NCI-H526 treated with DMSO at 0.1 percent for 48 hours (cell line): ENCODE measurements around the gene TMPRSS6.

Experiments
- DNase-seq: peaks from one replicate; lab custom pipeline; 2025; lab: John Stamatoyannopoulos, UW

TMPRSS6 gene

GRCh38 chr22:37140686-37141323 lies 31.3 kb upstream of the TMPRSS6 start:
- no peak for DNase-seq

GRCh38 chr22:37139762-37140161 lies 30.2 kb upstream of the TMPRSS6 start:
- no peak for DNase-seq

DNA sequence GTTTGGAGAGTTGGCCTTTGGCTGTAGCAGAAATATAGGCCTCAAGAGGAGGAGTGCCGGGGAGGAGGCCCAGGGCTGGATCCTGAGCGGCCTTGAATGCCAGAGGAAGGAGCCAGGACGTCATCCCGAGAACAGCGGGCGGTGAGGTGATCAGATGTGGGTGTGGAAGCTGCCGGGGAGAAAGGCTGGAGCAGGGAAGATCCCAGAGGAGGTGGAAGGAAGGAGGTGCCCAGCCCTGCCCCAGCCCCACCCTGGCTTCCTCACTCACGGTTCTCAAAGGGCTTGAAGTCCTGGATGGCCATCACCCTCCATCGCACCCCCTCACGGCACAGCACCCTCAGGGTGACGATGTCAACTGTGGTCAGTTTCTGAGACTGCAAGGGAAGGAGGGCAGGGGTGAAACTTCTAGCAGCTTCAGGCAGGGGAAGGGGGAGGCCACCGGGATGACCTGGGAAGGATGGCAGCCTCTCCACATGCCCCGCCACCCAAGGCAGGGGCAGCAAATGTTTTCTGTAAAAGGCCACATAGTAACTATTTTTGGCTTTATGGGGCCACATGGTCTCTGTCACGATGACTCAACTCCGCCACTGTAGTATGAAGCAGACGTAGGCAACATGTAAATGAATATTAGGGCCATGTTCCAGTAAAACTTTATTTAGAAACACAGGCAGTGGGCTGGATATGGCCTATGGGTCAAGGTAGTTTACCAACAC lies 29.5 kb upstream of the TMPRSS6 start:
- no peak for DNase-seq

DNA sequence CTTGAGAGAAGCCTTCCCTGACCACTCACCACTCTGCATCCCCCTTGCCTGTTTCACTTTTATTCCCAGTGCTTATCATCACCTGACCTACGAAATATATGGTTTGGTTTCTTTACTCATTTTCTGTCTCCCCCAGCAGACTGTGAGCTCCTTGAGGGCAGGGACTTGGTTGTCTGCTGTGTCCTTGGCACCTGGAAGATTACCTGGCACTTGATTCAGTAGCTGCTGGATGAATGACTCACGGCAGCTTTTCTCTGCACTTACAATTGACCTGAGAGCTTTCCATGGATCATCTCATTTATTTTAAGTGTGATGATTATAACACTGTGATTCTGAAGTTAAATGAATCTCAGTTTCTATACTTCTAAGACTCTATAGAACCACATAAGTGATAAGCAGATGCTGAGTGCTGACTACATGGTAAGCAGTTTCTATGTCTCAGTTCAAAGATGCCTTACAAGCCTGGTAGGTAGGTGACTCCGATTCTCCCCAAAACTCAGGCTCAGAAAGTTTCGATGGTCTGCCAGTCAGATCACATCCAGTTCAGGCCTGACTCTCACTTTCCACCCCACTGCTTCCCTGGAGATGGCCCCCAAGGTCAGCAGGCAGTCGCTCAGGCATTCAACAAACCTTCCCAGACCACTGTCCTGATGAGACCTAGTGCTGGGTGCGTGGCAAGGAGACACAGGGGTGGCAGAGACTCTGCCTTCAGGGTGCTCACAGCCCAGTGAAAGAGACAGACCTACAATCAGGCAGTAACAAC lies 28.6 kb upstream of the TMPRSS6 start:
- no peak for DNase-seq

- no peak for DNase-seq
Measured at GRCh38 chr22:37137131-37137530, 27.6 kb upstream of the TMPRSS6 start.

DNA sequence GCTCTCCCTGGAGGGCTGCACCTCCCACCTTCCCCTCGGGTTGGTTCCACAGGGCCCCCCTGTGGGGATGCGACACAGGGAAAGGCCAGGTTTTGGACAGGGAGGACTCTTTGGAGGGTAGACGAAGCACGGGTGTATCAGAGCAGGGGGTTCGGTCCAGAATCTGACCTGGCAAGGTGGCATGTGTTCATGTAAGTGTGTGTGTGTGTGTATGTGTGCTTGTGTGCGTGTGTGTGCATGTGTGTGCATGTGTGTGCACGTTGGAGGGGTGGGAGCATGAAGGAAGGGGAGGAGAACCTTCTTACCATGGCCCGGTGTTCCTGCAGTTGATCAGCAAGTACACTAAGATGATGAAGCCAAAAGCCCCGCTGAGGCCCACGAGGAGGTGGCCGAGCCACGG lies 25.5 kb upstream of the TMPRSS6 start:
- no peak for DNase-seq

GRCh38 chr22:37133304-37134018 lies 23.9 kb upstream of the TMPRSS6 start:
- no peak for DNase-seq

DNA sequence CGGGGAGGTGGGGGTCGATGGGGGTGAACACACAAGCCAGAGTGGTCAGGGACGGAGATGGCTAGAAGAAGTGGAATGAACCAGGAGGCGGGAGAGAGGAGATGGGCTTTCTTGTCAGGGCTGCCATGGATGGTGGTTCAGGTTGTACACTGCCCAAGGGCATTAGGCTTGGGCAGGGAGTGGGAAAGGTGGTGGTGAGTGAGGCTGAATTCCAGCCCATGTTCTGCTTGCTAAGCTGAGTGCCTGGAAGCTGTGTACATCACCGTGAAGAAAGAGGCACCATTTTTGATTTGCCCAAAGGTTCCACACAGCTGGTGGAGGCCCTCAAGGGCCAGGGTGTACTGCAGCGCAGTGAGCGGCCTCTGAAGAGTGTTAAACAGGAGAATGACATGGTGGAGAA lies 23.3 kb upstream of the TMPRSS6 start:
- DNase-seq, result no peak

GRCh38 chr22:37129866-37130441 lies 20.4 kb upstream of the TMPRSS6 start:
- DNase-seq, result no peak

- no peak for DNase-seq
Measured at GRCh38 chr22:37128555-37129281, 19.2 kb upstream of the TMPRSS6 start.

DNA sequence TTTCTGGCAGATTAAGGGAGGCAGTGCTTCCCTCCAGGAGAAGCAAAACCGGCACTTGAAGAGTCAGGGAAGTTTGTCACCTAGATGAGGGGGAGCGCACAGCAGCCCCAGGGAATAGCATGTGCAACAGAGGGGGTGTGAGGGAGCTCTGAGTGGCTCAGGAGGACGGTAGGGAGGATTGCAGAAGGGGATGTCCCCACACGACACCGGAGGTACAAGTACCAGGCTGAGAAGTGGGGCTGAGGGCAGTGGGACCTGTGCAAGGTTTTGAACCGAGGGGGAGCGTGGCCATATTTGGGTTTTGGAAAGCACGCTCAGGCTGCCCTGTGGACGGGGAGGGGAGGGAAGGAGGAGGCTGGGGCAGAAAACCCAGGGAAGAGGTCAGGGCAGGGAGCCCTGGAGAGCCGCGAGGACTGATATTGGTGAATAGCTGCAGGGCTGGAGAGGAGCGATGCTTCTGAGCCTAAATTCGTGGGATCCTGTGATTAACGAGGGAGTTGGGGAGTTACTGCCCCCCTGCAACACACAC lies 17.9 kb upstream of the TMPRSS6 start:
- no peak for DNase-seq

GRCh38 chr22:37126882-37127281 lies 17.4 kb upstream of the TMPRSS6 start:
- no peak for DNase-seq

DNA sequence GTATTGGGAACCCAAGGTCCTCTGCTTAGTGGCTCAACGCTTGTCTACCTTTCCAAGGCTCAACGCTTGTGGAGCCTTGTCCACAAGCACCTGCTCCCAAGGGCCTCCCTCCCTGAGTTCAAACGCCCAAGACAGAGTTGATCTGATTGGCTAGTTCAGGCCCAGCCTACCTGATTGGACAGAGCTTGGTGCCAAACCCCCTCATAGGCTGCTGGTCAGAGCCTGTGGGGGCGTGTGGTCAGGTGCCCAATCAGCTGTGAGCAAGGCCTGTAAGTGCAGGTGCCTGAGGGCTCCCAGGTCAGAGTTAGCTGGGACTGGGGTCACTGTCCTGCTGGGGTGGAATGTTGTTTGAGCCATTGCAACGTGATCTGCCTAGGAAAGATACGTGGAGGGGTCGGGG lies 16.9 kb upstream of the TMPRSS6 start:
- no peak for DNase-seq

DNA sequence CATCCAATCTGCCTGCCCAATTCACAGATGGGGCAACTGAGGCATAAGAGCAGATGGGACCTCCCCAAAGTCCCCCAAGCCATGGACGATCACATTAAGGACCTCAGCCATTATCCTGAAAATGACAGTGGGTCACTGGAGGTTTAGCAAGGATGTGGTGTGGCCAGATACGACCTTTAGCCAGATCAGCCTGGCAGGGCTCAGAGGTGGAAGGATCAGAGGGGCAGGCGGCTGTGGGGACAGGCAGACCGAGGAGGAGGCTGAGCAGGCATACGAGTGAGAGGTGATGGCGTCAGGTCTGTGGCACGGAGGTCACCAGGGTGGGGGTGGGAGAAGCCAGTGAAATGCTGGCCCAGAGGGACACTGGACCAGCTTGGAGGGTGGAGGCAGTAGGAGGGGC lies 14.1 kb upstream of the TMPRSS6 start:
- no peak for DNase-seq

DNA sequence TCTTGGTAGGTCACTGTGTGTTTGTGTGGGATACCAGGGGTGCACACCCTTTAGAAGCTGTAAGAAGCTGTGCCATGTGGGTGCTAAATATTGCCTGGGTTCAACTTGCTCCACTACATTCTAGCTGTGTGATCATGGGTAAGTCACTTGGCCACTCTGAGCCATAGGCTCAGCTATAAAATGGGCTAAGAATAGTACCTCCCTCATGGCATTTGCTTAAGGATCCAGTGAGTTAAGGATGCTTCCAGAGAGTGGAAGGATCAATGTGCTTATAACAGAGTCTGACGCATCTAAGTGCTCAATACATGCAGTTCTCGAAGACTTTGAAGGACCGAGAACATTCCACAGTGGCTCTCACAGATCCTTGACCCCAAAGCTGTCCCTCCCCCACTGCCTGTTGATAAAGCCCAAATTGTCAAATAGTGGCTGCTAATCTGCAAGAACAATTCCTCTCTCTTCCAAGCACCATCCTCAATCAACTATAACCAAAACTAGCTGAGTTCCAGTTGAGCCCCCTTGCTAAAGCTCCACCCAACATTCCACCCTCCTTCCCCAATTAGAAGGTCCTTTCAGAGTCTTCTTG lies 13.2 kb upstream of the TMPRSS6 start:
- DNase-seq, result no peak

DNA sequence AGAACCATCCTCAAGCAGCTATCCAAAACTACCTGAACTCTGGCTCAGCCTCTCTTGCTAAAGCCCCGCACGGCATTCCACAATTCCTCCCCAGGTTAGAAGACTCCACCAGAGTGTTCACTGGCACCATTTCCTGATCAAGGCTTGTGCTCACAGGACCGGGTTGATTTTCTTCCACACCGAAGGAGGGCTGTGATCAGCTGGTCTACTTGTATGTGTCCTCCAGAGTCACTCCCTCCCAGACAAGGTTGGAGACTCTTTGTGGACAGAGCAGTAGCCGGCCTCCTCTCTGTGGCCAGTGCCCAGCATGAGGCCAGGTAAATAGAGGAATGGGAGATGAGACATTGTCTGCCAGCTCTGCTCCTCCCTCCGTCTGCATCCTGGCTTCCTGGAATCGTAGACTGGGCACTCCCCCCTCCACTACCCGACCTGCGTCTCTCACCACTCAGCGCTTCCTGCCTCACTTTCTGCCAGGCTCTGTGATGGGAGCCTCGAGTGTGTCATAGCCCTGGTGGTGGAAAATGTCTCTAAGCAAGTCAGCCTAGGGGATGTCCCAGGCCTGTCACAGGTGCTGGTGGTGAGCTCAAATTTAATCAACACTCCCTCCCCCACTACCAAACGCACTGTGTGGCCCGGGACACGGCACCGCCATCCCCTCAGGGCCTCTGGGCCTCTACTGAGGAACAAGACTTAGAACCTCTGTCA lies 12.5 kb upstream of the TMPRSS6 start:
- DNase-seq, result no peak

DNA sequence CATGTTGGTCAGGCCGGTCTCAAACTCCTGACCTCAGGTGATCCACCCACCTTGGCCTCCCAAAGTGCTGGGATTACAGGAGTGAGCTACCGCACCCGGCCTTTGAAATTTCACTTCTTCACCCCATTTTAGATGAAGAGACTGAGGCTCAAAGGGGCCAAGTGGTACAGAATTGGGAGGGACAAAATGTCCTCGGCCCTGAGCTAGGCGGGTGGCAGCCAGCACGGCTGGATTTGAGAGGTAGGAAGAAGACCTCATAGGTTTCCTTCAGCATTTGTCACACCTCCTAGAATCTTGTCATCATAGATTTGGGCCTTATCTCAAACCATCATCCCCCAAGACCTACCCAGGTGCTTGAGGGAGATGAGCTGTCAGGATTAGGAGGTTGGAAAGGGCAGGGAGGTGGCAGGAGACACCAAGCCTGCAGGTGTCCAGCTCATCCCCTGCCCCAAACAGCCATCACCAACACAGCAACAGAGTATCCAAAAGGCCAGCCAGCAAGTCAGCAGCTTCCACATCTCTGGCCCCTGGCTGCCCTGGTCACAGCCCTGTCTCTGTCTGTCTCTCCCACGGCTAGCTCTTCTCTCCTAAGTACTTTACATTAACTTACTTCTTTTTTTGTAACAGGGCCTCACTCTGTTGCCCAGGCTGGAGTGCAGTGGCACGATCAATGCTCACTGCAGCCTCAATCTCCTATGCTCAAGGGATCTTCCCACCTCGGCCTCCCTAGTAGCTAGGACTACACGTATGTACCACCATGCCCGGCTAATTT lies 11.2 kb upstream of the TMPRSS6 start:
- DNase-seq, result no peak

DNA sequence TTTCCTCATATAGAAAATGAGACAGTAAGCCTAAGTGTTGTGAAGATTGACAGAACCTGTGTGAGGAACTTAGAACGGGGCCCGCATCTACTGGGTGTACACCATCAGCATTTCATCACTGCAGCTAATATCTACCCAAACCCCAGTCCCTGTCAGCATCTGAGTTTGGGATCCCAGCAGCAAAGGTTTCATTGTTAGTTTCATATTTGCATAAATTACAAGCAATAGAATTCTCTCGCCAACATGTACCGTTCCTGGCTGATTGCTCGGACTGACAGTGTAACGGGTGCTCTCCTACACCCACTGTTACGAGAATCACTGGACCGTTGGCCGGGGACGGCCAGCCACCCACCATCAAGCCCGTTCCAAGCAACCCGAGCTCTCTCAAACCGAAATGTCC lies 10.4 kb upstream of the TMPRSS6 start:
- peak; percentile 6 for DNase-seq

DNA sequence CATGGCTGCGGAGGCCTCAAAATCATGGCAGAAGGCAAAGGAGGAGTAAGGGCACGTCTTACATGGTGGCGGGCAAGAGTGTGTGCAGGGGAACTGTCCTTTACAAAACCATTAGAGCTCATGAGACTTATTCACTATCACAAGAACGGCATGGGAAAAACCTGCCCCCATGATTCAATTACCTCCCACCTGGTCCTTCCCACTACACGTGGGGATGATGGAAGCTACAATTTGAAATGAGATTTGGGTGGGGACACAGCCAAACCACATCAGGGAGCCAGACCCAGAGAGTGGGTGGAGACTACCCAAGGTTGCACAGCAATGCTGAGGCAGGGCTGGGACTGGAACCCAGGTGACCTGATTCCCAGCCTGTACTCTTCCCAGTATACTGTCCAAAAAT lies 8.6 kb upstream of the TMPRSS6 start:
- DNase-seq, result no peak
